Right lobe of liver (tissue), 4 donors: Measurements from ENCODE around the gene PTGER1.

ENCODE experiments used
- POLR2A ChIP-seq: fragments of 450-650 bp; IDR thresholded peaks from one replicate; pipeline ENCODE4 v1.6.1; 2017; ENCODE audit warnings: antibody characterized with exemption, mild to moderate bottlenecking
- TF ChIP-seq, protein P1 (sequence below), 4 donors: fragments of 200-600 bp in 3 of 4; fragments of 450-650 bp in 1 of 4; IDR thresholded peaks; one replicate each; pipeline versions ENCODE4 v1.5.1 to v1.8.0; 2016 to 2022; ENCODE audit warnings: antibody characterized with exemption in 4 of 4, mild to moderate bottlenecking in 2 of 4
- donor health status: DM: no; HTN: no; CAD: no.
- donor health status: DM: no; HTN: no; CAD: no.
- donor health status: DM: no; HTN: yes; CAD: no.

DNA sequence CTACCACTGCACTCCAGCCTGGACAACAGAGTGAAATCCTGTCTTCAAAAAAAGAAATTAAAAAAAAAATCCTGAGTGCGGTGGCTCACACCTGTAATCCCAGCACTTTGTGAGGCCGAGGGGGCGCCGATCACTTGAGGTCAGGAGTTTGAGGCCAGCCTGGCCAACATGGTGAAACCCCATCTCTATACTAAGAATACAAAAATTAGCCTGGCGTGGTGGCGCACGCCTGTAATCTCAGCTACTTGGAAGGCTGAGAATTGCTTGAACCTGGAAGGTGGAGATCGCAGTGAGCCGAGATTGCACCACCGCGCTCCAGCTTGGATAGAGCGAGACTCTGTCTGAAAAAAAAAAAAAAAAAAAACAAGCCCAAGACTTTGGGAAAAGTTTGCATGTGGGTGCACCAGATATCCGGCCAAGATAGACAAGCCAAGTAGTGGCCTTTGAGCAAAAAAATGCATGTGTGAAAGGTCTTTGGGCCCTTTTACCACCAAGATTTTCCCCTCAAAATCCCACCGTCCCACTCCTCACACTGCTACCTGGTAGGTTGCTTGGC, 37.3 kb upstream of the PTGER1 start:
- TF ChIP-seq, protein P1, sequence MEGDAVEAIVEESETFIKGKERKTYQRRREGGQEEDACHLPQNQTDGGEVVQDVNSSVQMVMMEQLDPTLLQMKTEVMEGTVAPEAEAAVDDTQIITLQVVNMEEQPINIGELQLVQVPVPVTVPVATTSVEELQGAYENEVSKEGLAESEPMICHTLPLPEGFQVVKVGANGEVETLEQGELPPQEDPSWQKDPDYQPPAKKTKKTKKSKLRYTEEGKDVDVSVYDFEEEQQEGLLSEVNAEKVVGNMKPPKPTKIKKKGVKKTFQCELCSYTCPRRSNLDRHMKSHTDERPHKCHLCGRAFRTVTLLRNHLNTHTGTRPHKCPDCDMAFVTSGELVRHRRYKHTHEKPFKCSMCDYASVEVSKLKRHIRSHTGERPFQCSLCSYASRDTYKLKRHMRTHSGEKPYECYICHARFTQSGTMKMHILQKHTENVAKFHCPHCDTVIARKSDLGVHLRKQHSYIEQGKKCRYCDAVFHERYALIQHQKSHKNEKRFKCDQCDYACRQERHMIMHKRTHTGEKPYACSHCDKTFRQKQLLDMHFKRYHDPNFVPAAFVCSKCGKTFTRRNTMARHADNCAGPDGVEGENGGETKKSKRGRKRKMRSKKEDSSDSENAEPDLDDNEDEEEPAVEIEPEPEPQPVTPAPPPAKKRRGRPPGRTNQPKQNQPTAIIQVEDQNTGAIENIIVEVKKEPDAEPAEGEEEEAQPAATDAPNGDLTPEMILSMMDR (IDR thresholded peaks at IDR 0.05), result no peak
- TF ChIP-seq POLR2A, result no peak
